ENCODE measurements around the gene TBL3.
A peak's percentile ranks its signal among the peaks of the same experiment; 100 is the strongest.

The TBL3 gene

GRCh38 chr16:2027024-2028010, 55.5 kb downstream of the TBL3 start:
- no peak overlapping the region for H3K27ac ChIP-seq (ENCODE audit: low read depth, low read length)

GRCh38 chr16:2028146-2028545, 56.3 kb downstream of the TBL3 start:
- no peaks in the 10 kb centered on the region for H3K27me3 ChIP-seq (ENCODE audit: control insufficient read depth, insufficient read depth, low read length)
- H3K36me3 ChIP-seq (ENCODE audit: control insufficient read depth, insufficient read depth, low read length): peaks cover 3% of the 10 kb centered on the region
- peaks cover 14% of the 10 kb centered on the region for H3K4me1 ChIP-seq (ENCODE audit: control insufficient read depth, insufficient read depth, low read length)
- no peak overlapping the region for H3K9ac ChIP-seq (ENCODE audit: low read length)
- H3K27ac ChIP-seq (ENCODE audit: low read depth, low read length): no peak overlapping the region
- peak overlapping the region; percentile 60 for H3K4me3 ChIP-seq (ENCODE audit: low read length)

More at GRCh38 chr16:2027024-2028010, 55.5 kb downstream of the TBL3 start:
- H3K4me1 ChIP-seq (ENCODE audit: control insufficient read depth, insufficient read depth, low read length): peaks cover 10% of the 10 kb centered on the region
- H3K9ac ChIP-seq (ENCODE audit: low read length): no peak overlapping the region
- no peaks in the 10 kb centered on the region for H3K27me3 ChIP-seq (ENCODE audit: control insufficient read depth, insufficient read depth, low read length)
- peak overlapping the region; percentile 60 for H3K4me3 ChIP-seq (ENCODE audit: low read length)
- H3K36me3 ChIP-seq (ENCODE audit: control insufficient read depth, insufficient read depth, low read length): peaks cover 3% of the 10 kb centered on the region

GRCh38 chr16:2028620-2029220, 56.9 kb downstream of the TBL3 start:
- Histone ChIP-seq H3K4me1 (ENCODE audit: control insufficient read depth, insufficient read depth, low read length) (peaks cover 16% of the 10 kb centered on the region), H3K36me3 (ENCODE audit: control insufficient read depth, insufficient read depth, low read length) (peaks cover 3% of the 10 kb centered on the region), H3K9ac (ENCODE audit: low read length) (no peak overlapping the region), H3K27ac (ENCODE audit: low read depth, low read length) (no peak overlapping the region), H3K27me3 (ENCODE audit: control insufficient read depth, insufficient read depth, low read length) (no peaks in the 10 kb centered on the region), H3K4me3 (ENCODE audit: low read length) (no peak overlapping the region)

GRCh38 chr16:2029350-2029749, 57.5 kb downstream of the TBL3 start:
- H3K4me1 ChIP-seq (ENCODE audit: control insufficient read depth, insufficient read depth, low read length): peaks cover 19% of the 10 kb centered on the region
- H3K4me3 ChIP-seq (ENCODE audit: low read length): no peak overlapping the region
- H3K36me3 ChIP-seq (ENCODE audit: control insufficient read depth, insufficient read depth, low read length): peaks cover 3% of the 10 kb centered on the region
- H3K27ac ChIP-seq (ENCODE audit: low read depth, low read length): no peak overlapping the region
- H3K27me3 ChIP-seq (ENCODE audit: control insufficient read depth, insufficient read depth, low read length): no peaks in the 10 kb centered on the region
- no peak overlapping the region for H3K9ac ChIP-seq (ENCODE audit: low read length)

GRCh38 chr16:2030036-2030435, 58.2 kb downstream of the TBL3 start:
- H3K36me3 ChIP-seq (ENCODE audit: control insufficient read depth, insufficient read depth, low read length): peaks cover 3% of the 10 kb centered on the region
- no peak overlapping the region for H3K9ac ChIP-seq (ENCODE audit: low read length)
- H3K27me3 ChIP-seq (ENCODE audit: control insufficient read depth, insufficient read depth, low read length): no peaks in the 10 kb centered on the region
- no peak overlapping the region for H3K27ac ChIP-seq (ENCODE audit: low read depth, low read length)
- peak overlapping the region; percentile 4 for H3K4me3 ChIP-seq (ENCODE audit: low read length)
- peaks cover 23% of the 10 kb centered on the region for H3K4me1 ChIP-seq (ENCODE audit: control insufficient read depth, insufficient read depth, low read length)

GRCh38 chr16:2031081-2031577, 59.3 kb downstream of the TBL3 start:
- Histone ChIP-seq H3K36me3 (ENCODE audit: control insufficient read depth, insufficient read depth, low read length) (peaks cover 3% of the 10 kb centered on the region), H3K4me3 (ENCODE audit: low read length) (no peak overlapping the region), H3K27me3 (ENCODE audit: control insufficient read depth, insufficient read depth, low read length) (no peaks in the 10 kb centered on the region), H3K4me1 (ENCODE audit: control insufficient read depth, insufficient read depth, low read length) (peaks cover 33% of the 10 kb centered on the region), H3K27ac (ENCODE audit: low read depth, low read length) (no peak overlapping the region), H3K9ac (ENCODE audit: low read length) (no peak overlapping the region)

All from rectal smooth muscle tissue (tissue), 1 donor.